Parathyroid adenoma (tissue), 2 donors: Measurements from ENCODE around the gene DIPK1A.

Experiments used
- H2AFZ ChIP-seq: fragments of 300-600 bp; sonication (generic); one replicate; pipeline ENCODE4 v1.7.0; 2017; ENCODE audit warnings: antibody characterized with exemption, mild to moderate bottlenecking
- H3K27ac ChIP-seq: fragments of 300-600 bp; sonication (generic); one replicate; pipeline ENCODE4 v1.7.0; 2017
- H3K27me3 ChIP-seq: fragments of 300-600 bp; sonication (generic); one replicate; pipeline ENCODE4 v1.7.0; 2017; ENCODE audit warnings: low read length; ENCODE audit not compliant: control insufficient read depth, insufficient read depth
- H3K36me3 ChIP-seq: fragments of 300-600 bp; sonication (generic); one replicate; pipeline ENCODE4 v1.7.0; 2017; ENCODE audit warnings: low read length; ENCODE audit not compliant: control insufficient read depth, insufficient read depth
- H3K4me1 ChIP-seq: fragments of 300-600 bp; sonication (generic); one replicate; pipeline ENCODE4 v1.7.0; 2017; ENCODE audit warnings: control low read depth
- H3K4me2 ChIP-seq: fragments of 300-600 bp; sonication (generic); one replicate; pipeline ENCODE4 v1.7.0; 2017; ENCODE audit warnings: low read length
- H3K4me3 ChIP-seq: fragments of 300-600 bp; sonication (generic); one replicate; pipeline ENCODE4 v1.7.0; 2017; ENCODE audit warnings: low read depth, low read length
- H3K79me2 ChIP-seq: fragments of 300-600 bp; sonication (generic); one replicate; pipeline ENCODE4 v1.7.0; 2017; ENCODE audit warnings: control low read depth
- H3K9ac ChIP-seq: fragments of 300-600 bp; sonication (generic); one replicate; pipeline ENCODE4 v1.7.0; 2017; ENCODE audit warnings: mild to moderate bottlenecking
- H3K9me3 ChIP-seq: fragments of 300-600 bp; sonication (generic); one replicate; pipeline ENCODE4 v1.7.0; 2017; ENCODE audit warnings: low read length; ENCODE audit not compliant: control insufficient read depth
- TF ChIP-seq, protein P1 (sequence below): fragments of 300-600 bp; sonication (generic); IDR thresholded peaks from one replicate; pipeline ENCODE4 v1.7.0; 2017; ENCODE audit warnings: antibody characterized with exemption, mild to moderate bottlenecking
- donor health status: primary hyperparathyroidism.

DIPK1A gene

DNA sequence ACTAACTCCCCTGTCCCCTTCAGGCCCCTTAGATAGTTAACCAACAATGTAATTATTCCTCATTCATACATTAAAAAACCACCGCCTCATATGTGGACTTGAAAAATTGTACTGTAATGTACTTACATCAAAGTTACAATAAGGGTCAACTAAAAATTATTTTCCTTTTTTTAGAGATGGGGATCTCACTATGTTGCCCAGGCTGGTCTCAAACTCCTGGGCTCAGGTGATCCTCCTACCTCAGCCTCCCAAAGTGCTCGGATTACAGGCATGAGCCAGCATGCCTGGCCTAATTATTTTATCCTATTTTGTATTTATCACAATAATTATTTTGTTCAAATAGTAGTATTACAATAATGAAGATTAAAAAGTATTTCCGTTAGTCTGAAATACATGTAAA, 116.8 kb downstream of the DIPK1A start:
- no peaks in the 10 kb centered on the region for H3K27me3 ChIP-seq
- H3K36me3 ChIP-seq = no peaks in the 10 kb centered on the region
- no peaks in the 10 kb centered on the region for H3K4me1 ChIP-seq
- no peaks in the 10 kb centered on the region for H3K79me2 ChIP-seq
- no peaks in the 10 kb centered on the region for H3K9me3 ChIP-seq
- H3K9ac ChIP-seq = no peak overlapping the region
- H2AFZ ChIP-seq = no peak overlapping the region
- no peak overlapping the region for H3K4me2 ChIP-seq
- no peak overlapping the region for H3K4me3 ChIP-seq
- TF ChIP-seq, protein P1, sequence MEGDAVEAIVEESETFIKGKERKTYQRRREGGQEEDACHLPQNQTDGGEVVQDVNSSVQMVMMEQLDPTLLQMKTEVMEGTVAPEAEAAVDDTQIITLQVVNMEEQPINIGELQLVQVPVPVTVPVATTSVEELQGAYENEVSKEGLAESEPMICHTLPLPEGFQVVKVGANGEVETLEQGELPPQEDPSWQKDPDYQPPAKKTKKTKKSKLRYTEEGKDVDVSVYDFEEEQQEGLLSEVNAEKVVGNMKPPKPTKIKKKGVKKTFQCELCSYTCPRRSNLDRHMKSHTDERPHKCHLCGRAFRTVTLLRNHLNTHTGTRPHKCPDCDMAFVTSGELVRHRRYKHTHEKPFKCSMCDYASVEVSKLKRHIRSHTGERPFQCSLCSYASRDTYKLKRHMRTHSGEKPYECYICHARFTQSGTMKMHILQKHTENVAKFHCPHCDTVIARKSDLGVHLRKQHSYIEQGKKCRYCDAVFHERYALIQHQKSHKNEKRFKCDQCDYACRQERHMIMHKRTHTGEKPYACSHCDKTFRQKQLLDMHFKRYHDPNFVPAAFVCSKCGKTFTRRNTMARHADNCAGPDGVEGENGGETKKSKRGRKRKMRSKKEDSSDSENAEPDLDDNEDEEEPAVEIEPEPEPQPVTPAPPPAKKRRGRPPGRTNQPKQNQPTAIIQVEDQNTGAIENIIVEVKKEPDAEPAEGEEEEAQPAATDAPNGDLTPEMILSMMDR = no peak
- H3K27ac ChIP-seq = no peak overlapping the region

DNA sequence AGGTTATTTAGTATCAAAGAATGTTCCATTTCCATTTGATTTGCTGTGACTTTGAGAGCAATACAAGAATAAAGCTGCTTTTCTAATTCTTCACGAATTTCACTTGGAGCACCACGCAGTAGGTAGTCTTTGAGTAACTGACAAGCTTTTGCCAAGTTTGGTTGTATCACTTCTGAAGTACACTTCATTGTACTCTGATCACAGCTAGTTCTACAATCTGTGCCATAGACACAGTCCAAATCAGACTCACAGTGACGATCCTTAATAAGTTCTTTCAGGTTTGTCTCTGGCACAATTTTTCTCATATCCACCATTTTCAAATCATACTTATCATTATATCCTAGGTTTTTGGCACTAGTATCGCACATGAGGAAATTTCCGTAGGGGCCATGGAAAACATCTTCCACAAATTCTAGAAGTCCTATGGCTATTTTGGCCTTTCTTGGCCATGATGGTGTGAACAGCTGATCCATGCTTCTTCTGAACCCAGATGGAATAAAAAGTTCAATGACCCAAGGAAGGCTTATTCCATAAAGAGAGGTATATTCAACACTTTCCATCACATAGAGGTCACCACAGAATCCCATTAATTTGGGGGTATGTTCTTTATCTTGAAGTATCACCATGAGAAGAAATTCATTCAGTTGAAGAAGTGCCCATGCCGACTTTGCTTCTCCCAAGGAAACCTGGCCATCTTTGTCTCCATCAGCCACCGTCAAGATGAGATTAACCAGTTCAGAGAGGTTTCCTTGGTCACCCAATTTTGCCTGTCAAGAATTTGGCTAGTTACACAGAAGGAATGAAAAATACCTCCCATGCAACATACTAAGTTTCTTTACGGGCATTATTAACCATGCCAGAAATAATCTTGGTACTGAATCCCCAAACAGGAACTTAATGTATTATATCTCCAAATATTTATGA, 117.6 kb downstream of the DIPK1A start:
- Histone ChIP-seq H3K36me3 (no peaks in the 10 kb centered on the region), H3K79me2 (no peaks in the 10 kb centered on the region), H3K4me1 (no peaks in the 10 kb centered on the region), H2AFZ (no peak overlapping the region), H3K27me3 (no peaks in the 10 kb centered on the region), H3K4me2 (no peak overlapping the region), H3K9me3 (no peaks in the 10 kb centered on the region), H3K27ac (no peak overlapping the region), H3K4me3 (no peak overlapping the region), H3K9ac (no peak overlapping the region)
- TF ChIP-seq, protein P1 = no peak

DNA sequence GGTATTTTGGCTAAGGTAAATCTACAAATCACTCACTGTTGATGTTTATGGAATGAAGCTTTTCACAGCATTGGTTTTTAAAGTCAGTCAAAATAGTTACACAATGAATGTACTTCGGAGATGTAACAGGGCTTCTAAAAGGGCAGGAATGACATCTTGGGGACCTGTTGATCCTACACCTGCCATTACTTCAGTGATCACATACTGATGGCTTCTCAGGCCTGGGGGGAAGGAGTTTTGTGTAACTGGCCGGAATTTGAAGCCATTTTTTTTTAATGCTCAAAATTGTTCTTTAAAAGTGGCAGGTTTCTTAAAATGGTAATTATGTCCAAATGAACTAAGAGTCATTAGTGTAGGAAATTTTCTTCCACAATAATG, 118.2 kb downstream of the DIPK1A start:
- no peak overlapping the region for H2AFZ ChIP-seq
- H3K36me3 ChIP-seq = no peaks in the 10 kb centered on the region
- H3K79me2 ChIP-seq = no peaks in the 10 kb centered on the region
- H3K27me3 ChIP-seq = no peaks in the 10 kb centered on the region
- TF ChIP-seq, protein P1 = no peak
- no peaks in the 10 kb centered on the region for H3K9me3 ChIP-seq
- H3K4me2 ChIP-seq = no peak overlapping the region
- H3K27ac ChIP-seq = no peak overlapping the region
- no peak overlapping the region for H3K4me3 ChIP-seq
- no peak overlapping the region for H3K9ac ChIP-seq
- no peaks in the 10 kb centered on the region for H3K4me1 ChIP-seq

DNA sequence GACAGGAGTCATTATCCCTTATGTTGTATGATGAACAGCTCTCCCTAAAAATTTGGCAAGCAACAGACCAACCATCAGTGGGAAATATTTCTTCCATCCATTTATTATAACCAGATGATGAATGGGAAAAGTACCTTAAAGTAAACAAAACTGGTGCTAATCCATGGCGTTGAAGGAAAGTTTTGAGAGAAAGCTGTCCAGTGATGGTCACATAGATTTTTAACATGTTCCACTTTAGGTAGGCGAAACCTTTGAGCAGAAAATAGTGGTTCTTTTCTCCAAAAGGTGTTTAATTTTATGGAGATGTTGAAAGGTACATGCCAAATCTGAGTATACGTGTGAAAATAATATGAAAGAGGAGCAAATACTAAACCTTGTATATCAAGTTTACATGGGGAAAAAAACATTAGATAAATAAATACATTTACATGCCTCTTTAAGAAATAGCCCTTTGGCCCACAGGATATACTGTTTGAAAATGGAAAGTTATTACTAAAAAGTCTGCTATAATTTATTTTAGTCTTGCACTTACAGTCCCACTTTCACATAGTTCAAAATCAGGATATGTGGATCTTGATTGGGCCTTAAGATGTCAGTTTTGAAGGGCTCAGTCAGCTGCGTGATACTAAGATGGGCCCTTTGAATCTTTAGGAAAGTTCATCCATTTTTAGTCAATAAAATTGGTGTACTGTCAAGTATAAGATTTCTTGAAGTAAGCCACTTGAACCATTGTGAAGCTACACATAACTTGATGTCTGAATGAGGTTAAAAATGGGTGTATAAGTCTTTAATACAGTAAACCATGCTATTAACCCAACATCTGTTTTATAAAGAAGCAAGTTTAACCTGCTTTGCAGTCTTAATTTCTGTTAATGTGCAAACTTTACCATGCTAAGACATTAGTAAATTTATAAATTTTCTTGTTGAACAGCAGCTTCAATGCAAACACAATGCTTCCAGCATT, 118.9 kb downstream of the DIPK1A start:
- Histone ChIP-seq H2AFZ (no peak overlapping the region), H3K79me2 (no peaks in the 10 kb centered on the region), H3K4me3 (no peak overlapping the region), H3K4me2 (no peak overlapping the region), H3K27me3 (no peaks in the 10 kb centered on the region), H3K4me1 (no peaks in the 10 kb centered on the region), H3K9ac (no peak overlapping the region), H3K9me3 (no peaks in the 10 kb centered on the region), H3K27ac (no peak overlapping the region), H3K36me3 (no peaks in the 10 kb centered on the region)
- TF ChIP-seq, protein P1 = no peak
